Parathyroid adenoma (tissue), 2 donors: Measurements from ENCODE around the gene SARM1.

Experiments used
- H2AFZ ChIP-seq: fragments of 300-600 bp; sonication (generic); one replicate; pipeline ENCODE4 v1.7.0; 2017; ENCODE audit warnings: antibody characterized with exemption, mild to moderate bottlenecking
- H3K27ac ChIP-seq: fragments of 300-600 bp; sonication (generic); one replicate; pipeline ENCODE4 v1.7.0; 2017
- H3K27me3 ChIP-seq: fragments of 300-600 bp; sonication (generic); one replicate; pipeline ENCODE4 v1.7.0; 2017; ENCODE audit warnings: low read length; ENCODE audit not compliant: control insufficient read depth, insufficient read depth
- H3K36me3 ChIP-seq: fragments of 300-600 bp; sonication (generic); one replicate; pipeline ENCODE4 v1.7.0; 2017; ENCODE audit warnings: low read length; ENCODE audit not compliant: control insufficient read depth, insufficient read depth
- H3K4me1 ChIP-seq: fragments of 300-600 bp; sonication (generic); one replicate; pipeline ENCODE4 v1.7.0; 2017; ENCODE audit warnings: control low read depth
- H3K4me2 ChIP-seq: fragments of 300-600 bp; sonication (generic); one replicate; pipeline ENCODE4 v1.7.0; 2017; ENCODE audit warnings: low read length
- H3K4me3 ChIP-seq: fragments of 300-600 bp; sonication (generic); one replicate; pipeline ENCODE4 v1.7.0; 2017; ENCODE audit warnings: low read depth, low read length
- H3K79me2 ChIP-seq: fragments of 300-600 bp; sonication (generic); one replicate; pipeline ENCODE4 v1.7.0; 2017; ENCODE audit warnings: control low read depth
- H3K9ac ChIP-seq: fragments of 300-600 bp; sonication (generic); one replicate; pipeline ENCODE4 v1.7.0; 2017; ENCODE audit warnings: mild to moderate bottlenecking
- H3K9me3 ChIP-seq: fragments of 300-600 bp; sonication (generic); one replicate; pipeline ENCODE4 v1.7.0; 2017; ENCODE audit warnings: low read length; ENCODE audit not compliant: control insufficient read depth
- CTCF ChIP-seq: fragments of 300-600 bp; sonication (generic); IDR thresholded peaks from one replicate; pipeline ENCODE4 v1.7.0; 2017; ENCODE audit warnings: antibody characterized with exemption, mild to moderate bottlenecking
- donor health status: primary hyperparathyroidism.

Gene SARM1

GRCh38 chr17:28344011-28344410 is 27.5 kb upstream of the SARM1 start:
- Histone ChIP-seq H3K36me3 (no peaks in the 10 kb centered on the region), H2AFZ (no peak overlapping the region), H3K4me3 (no peak overlapping the region), H3K4me2 (no peak overlapping the region), H3K79me2 (no peaks in the 10 kb centered on the region), H3K9ac (no peak overlapping the region), H3K4me1 (peaks cover 20% of the 10 kb centered on the region), H3K27ac (no peak overlapping the region), H3K27me3 (no peaks in the 10 kb centered on the region), H3K9me3 (no peaks in the 10 kb centered on the region)
- TF ChIP-seq CTCF: no peak

DNA sequence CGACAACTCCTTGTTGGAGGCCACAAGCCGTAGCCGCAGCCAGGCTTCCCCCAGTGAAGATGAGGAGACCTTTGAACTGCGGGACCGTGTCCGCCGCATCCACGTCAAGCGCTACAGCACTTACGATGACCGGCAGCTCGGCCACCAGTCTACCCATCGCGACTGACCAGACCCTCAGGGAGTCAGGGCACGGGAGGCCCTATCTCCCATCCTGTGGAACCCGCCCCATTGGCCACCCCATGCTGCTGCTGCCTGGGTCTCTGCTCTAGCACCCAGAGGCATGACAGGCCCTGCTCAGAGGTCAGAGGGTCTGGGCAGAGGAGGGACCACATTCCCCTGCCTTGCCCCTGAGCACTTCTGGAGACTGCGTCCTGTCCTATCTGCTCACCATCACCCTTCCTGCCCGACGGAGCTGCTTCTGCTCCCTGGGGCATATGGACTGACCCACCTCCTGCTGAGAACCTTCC is 27.0 kb upstream of the SARM1 start:
- Histone ChIP-seq H3K27ac (no peak overlapping the region), H3K9me3 (no peaks in the 10 kb centered on the region), H3K4me2 (no peak overlapping the region), H3K27me3 (no peaks in the 10 kb centered on the region), H3K36me3 (no peaks in the 10 kb centered on the region), H3K79me2 (no peaks in the 10 kb centered on the region), H2AFZ (no peak overlapping the region), H3K9ac (no peak overlapping the region), H3K4me1 (peaks cover 20% of the 10 kb centered on the region), H3K4me3 (no peak overlapping the region)
- no peak for TF ChIP-seq CTCF

DNA sequence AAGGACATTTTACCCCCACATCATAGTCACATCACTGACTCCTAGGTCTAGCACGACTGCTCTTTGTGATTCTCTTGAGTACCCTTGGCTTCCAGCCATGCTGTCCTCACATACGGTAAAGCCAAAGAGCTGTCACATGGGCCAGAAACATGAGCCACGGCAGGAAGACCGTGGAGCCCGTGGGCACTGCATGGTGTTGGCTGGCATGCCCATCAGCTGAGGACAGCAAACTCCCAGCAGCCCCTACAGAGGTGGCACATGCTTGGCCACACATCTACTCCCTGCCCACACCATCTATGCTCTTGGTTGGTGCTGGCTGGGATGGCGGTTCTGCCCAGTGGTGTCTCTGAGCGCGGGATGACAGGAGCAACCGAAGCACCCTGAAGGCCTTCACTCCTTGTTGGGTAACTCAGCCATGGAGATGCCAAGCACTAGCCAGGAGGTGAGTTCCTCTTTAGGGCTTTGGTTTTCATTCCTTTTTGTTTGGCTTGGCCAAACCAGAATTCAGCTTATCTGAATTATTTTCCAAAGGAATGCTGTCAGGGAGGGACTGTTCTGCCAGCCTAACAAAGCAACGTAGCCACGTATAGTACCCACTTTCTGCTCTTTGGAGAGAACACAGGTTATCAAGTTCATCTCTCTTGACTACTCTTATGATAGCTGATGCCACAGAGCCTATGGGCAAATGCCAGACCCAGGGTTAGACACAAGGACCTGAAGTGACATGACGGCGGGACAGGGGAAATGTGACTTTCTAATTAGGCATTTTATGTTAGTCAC is 25.9 kb upstream of the SARM1 start:
- H3K36me3 ChIP-seq: no peaks in the 10 kb centered on the region
- H3K9ac ChIP-seq: no peak overlapping the region
- H3K27me3 ChIP-seq: no peaks in the 10 kb centered on the region
- peak overlapping the region; percentile 37 for H3K27ac ChIP-seq
- no peak overlapping the region for H2AFZ ChIP-seq
- no peak overlapping the region for H3K4me3 ChIP-seq
- no peaks in the 10 kb centered on the region for H3K79me2 ChIP-seq
- peaks cover 20% of the 10 kb centered on the region for H3K4me1 ChIP-seq
- H3K9me3 ChIP-seq: no peaks in the 10 kb centered on the region
- no peak overlapping the region for H3K4me2 ChIP-seq
- TF ChIP-seq CTCF: no peak

- H3K27ac ChIP-seq: peak overlapping the region; percentile 37
- H3K79me2 ChIP-seq: no peaks in the 10 kb centered on the region
- no peaks in the 10 kb centered on the region for H3K9me3 ChIP-seq
- no peak overlapping the region for H2AFZ ChIP-seq
- H3K4me3 ChIP-seq: no peak overlapping the region
- no peaks in the 10 kb centered on the region for H3K27me3 ChIP-seq
- peaks cover 20% of the 10 kb centered on the region for H3K4me1 ChIP-seq
- H3K9ac ChIP-seq: no peak overlapping the region
- TF ChIP-seq CTCF: no peak
- H3K4me2 ChIP-seq: no peak overlapping the region
- H3K36me3 ChIP-seq: no peaks in the 10 kb centered on the region
These were observed 25.3 kb upstream of the SARM1 start for GRCh38 chr17:28346199-28346580.

DNA sequence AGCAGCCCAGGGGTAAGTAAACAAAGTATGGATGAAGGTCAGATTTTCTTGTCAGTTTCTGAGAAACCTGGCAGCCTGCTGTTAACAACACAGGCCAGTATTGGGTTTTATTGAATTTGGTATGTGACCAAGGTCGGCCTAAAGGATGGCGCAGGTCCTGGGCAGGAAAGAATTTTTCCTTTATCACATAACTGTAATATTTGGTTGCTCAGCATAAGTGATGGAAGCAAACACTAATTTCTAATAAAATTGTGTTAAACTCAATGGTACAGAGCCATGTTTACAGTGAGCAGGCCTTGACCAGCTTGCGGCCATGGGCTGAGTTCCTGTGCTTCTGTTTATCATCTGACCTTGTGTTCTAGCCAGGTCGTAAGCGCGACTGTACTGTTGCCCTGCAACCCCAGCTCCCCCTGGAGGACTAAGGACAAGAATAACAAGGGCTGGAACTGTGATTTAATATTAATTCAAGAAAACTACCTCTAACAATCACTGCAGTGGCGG is 24.7 kb upstream of the SARM1 start:
- H3K27ac ChIP-seq: peak overlapping the region; percentile 37

More for the DNA sequence above, 24.7 kb upstream of the SARM1 start:
- Histone ChIP-seq H3K36me3 (no peaks in the 10 kb centered on the region), H3K79me2 (no peaks in the 10 kb centered on the region), H3K27me3 (no peaks in the 10 kb centered on the region), H2AFZ (no peak overlapping the region), H3K4me2 (no peak overlapping the region), H3K9me3 (no peaks in the 10 kb centered on the region), H3K4me1 (peaks cover 20% of the 10 kb centered on the region), H3K4me3 (no peak overlapping the region), H3K9ac (no peak overlapping the region)
- peak; percentile 32 for TF ChIP-seq CTCF
